ENCODE measurements around the gene CCNC. TPM values are rescaled to one million over a fixed set of nuclear protein-coding genes. Genes with fewer than 3 reads are reported as not detected.
A peak's percentile ranks its signal among the peaks of the same experiment; 100 is the strongest.

Gene CCNC
- total RNA-seq, 1 donor from 2014 or later, result 29.9 TPM

- no peaks in the 10 kb centered on the region for H3K36me3 ChIP-seq
Observed at GRCh38 chr6:99520855-99521632, 47.4 kb downstream of the CCNC start.

DNA sequence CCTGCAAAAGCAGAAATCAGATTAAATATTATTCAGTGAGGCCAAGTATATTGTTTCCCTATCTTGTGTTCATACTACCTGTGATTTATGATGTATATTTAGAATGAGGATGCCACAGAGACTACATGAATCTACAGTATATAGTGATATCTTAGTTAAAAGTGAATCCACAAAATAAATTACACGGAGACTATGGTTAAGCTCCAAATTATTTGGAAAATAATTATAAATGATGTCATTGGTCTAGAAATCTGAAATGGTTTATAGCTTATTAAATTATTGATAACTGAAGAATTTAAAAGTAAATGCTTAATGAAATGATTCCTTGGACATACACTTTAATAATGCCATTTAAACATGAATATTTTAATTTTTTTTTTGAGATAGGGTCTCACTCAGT lies 49.0 kb downstream of the CCNC start:
- intact Hi-C loops (cut with DNase I), result no loop called here
- H3K27ac ChIP-seq, result no peak overlapping the region
- no peak for DNase-seq (ENCODE audit: low spot score in 2 of 2)
- TF ChIP-seq, protein P1, sequence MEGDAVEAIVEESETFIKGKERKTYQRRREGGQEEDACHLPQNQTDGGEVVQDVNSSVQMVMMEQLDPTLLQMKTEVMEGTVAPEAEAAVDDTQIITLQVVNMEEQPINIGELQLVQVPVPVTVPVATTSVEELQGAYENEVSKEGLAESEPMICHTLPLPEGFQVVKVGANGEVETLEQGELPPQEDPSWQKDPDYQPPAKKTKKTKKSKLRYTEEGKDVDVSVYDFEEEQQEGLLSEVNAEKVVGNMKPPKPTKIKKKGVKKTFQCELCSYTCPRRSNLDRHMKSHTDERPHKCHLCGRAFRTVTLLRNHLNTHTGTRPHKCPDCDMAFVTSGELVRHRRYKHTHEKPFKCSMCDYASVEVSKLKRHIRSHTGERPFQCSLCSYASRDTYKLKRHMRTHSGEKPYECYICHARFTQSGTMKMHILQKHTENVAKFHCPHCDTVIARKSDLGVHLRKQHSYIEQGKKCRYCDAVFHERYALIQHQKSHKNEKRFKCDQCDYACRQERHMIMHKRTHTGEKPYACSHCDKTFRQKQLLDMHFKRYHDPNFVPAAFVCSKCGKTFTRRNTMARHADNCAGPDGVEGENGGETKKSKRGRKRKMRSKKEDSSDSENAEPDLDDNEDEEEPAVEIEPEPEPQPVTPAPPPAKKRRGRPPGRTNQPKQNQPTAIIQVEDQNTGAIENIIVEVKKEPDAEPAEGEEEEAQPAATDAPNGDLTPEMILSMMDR (IDR thresholded peaks at IDR 0.05), result no peak
- H3K9me3 ChIP-seq, result no peaks in the 10 kb centered on the region
- H3K27me3 ChIP-seq, result no peaks in the 10 kb centered on the region
- no peak overlapping the region for H3K4me3 ChIP-seq
- H3K36me3 ChIP-seq, result no peaks in the 10 kb centered on the region
- H3K4me1 ChIP-seq, result peaks cover 0 to 5% of the 10 kb centered on the region in 2 donors

More at GRCh38 chr6:99520855-99521632, 47.4 kb downstream of the CCNC start:
- intact Hi-C loops (cut with DNase I), result no loop called here
- H3K27ac ChIP-seq, result peak overlapping the region; percentile 92 to 94
- no peaks in the 10 kb centered on the region for H3K9me3 ChIP-seq
- peaks cover 0 to 3% of the 10 kb centered on the region in 2 donors for H3K4me1 ChIP-seq
- TF ChIP-seq, protein P1 (IDR thresholded peaks at IDR 0.05), result peak; percentile 76 to 96 (median 93)
- H3K27me3 ChIP-seq, result no peaks in the 10 kb centered on the region
- peak overlapping the region; percentile 67 to 96 for H3K4me3 ChIP-seq
- peak; percentile 67 to 93 for DNase-seq (ENCODE audit: low spot score in 2 of 2)

DNA sequence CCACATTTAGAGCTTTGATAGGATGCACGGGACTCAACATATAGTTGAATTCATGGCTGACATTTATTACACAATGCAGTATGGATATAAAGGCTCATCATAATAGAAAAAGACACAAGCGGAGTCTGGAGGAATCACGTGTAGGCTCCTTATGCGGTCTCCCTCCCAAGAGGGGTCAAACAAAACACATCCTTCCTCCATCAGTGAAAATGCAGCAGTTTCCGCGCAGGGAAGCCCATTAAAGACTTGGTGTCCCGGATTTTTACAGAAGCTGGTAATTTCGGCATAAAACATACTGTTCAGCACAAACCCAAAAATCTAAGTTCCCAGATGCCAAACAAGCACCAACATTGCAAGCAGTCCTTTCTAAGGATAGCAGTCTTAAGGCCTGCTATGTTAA lies 54.4 kb downstream of the CCNC start:
- DNase-seq (ENCODE audit: low spot score in 2 of 2), result no peak
- Histone ChIP-seq H3K27me3 (no peaks in the 10 kb centered on the region), H3K27ac (no peak overlapping the region), H3K36me3 (no peaks in the 10 kb centered on the region), H3K4me1 (peaks cover 0 to 8% of the 10 kb centered on the region in 2 donors), H3K4me3 (peak overlapping the region; percentile 72 to 93), H3K9me3 (no peaks in the 10 kb centered on the region)
- TF ChIP-seq, protein P1 (IDR thresholded peaks at IDR 0.05), result no peak
- intact Hi-C loops (cut with DNase I), result no loop called here

DNA sequence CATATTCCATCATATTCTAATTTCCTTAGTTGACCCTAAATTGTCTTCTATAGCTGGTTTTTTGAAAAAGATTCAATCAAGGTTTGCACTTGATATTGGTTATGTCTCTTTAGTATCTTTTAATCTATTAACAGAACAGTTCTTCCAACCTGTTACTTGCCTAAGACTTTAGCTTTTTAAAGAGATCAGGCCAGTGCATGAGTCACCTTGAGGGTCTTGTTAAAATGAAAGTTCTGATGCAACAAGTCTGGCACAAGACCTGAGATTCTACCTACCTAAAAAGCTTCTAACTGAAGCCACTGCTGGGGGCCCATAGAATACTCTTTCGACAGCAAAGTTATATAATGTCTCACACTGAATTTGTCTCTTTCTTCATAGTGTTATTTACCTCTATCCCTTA lies 56.4 kb downstream of the CCNC start:
- Histone ChIP-seq H3K4me3 (no peak overlapping the region), H3K4me1 (peaks cover 0 to 8% of the 10 kb centered on the region in 2 donors), H3K27ac (no peak overlapping the region), H3K36me3 (peaks cover 0 to 4% of the 10 kb centered on the region in 2 donors), H3K9me3 (no peaks in the 10 kb centered on the region), H3K27me3 (no peaks in the 10 kb centered on the region)
- DNase-seq (ENCODE audit: low spot score in 2 of 2), result no peak
- intact Hi-C loops (cut with DNase I), result no loop called here
- TF ChIP-seq, protein P1 (IDR thresholded peaks at IDR 0.05), result no peak

DNA sequence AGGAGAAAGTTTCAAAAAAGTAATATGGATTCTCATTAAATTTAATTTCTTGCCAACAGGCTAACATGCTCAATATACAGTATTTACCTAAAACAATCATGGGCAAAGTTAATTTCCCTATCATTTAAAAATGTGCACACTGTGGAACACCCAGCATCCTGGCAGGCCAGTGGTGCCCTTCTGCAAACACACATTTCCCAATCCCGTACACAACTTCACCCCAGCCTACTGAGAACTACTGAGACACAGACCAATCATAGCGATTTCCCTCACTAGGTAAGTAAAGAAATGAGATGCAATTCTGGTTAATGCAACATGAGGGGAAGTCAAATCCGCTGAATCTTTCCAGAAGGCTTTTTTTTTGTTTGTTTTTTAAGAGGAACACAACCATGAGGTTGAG lies 60.8 kb downstream of the CCNC start:
- Histone ChIP-seq H3K4me1 (no peaks in the 10 kb centered on the region), H3K4me3 (no peak overlapping the region), H3K27me3 (no peaks in the 10 kb centered on the region), H3K9me3 (no peaks in the 10 kb centered on the region), H3K36me3 (peaks cover 12 to 15% of the 10 kb centered on the region in 2 donors), H3K27ac (no peak overlapping the region)
- TF ChIP-seq, protein P1 (IDR thresholded peaks at IDR 0.05), result no peak
- intact Hi-C loops (cut with DNase I), result no loop called here
- no peak for DNase-seq (ENCODE audit: low spot score in 2 of 2)
